Measurements from ENCODE around the gene MDFIC.

MDFIC gene

DNA sequence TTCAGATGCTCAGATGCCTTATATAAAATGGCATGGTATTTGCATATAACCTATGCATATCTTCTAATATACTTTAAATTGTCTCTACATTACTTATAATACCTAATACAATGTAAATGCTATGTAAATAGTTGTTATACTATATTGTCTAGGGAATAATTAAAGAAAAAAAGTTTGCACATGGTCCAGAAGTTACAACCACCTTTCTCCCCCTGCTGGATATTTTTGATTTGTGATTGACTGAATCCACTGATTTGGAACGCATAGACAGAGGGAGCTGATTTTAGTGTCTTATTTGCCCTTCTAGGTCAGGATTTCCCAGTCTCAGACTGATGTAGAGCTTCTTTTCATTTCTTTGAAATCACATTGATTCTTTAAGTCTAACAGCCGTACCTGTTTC lies 31.8 kb downstream of the MDFIC start:
- no peak for DNase-seq (ENCODE audit: low read depth in 2 of 2)

DNA sequence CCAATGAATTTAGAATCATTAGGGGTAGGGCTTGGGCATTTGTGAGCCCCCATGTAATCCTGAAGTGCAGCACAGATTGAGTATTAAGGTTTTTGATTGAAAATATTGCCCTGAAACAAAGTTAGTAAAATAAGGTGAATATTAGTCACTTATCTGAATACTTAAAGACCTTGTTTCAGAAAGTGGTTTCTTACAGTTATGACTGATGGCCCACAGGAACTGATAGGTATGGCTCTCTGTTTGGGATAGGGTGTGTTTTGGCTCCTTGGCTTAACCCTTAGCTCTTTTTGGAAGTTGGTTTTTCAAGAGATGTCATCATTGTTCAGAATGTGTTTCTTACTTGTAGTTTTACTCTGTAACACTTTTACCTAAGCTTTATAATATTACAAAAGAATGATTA lies 34.8 kb downstream of the MDFIC start:
- DNase-seq (ENCODE audit: low read depth in 2 of 2): no peak

DNA sequence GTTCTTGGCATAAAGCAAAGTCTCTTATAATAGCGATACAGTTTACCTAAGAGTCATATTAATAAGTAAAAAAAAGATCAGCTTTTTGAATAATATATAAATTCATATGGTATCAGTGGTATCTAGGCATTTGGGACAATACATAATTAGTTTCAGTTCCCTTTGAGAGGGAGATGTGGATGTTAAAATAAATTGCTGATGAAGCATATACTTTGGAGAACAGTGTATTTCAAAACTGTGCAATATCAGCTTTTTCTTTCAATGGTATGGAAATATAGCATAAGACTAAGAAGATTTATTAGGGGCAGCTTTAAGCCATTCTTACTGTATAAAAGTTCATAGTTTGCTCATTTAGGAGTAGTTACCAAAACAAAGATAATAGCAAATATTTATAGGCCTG lies 35.5 kb downstream of the MDFIC start:
- no peak for DNase-seq (ENCODE audit: low read depth in 2 of 2)

DNA sequence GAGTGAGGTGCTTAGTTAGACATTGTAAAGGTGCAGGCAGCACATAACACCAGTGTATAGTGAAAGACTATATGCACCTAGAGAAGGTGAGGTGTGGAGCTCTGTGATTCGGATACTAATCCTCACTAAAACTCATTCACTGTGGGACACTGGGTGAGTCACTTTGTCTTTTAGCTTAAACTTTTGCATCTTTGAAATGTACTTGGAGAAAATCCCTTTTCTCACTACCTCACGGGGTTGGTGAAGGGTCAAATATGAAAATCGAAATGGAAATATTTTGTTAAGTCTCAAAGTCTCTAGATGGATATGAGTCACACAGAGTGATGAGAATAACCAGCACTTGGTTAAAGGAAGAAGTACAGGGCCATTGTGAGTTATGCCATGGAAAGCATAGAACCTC lies 38.0 kb downstream of the MDFIC start:
- DNase-seq (ENCODE audit: low read depth in 2 of 2): no peak

DNA sequence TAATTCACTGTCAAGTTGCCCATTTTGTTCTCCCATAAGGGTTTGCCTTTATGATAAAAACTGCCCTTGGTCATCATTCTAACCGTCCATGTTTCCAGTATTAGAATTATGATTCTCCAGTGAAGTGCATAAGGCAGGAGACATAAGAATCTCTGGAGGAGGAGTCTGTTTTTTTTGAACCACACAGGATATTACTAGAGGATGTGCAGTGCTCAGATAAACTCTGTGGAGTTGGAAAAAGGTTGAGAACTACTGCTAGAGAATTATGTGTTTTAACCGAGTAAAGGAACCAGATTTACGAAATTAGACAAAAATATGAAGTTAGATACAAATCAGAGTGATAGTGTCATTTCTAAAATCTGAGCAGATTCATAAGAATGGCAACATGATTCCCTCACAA lies 40.5 kb downstream of the MDFIC start:
- no peak for DNase-seq (ENCODE audit: low read depth in 2 of 2)

DNA sequence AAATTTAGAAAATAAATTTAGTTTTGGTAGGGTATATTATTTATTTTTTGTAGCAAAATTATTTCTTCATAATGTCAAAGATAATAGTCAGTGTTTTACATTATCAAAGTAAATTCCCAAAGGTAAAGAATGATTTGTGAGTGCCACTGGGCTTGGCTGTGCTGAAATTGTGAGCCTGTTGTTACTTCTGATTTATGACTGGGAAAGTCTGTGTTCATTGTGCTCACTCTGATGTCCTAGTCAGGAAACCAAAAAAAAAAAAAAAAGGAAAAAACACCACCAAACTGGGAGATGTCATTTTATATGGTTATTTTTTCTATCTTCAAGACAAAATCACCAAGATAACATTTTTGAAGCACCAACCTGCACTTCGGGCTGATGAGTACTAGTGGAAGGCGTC lies 44.3 kb downstream of the MDFIC start:
- no peak for DNase-seq (ENCODE audit: low read depth in 2 of 2)

DNA sequence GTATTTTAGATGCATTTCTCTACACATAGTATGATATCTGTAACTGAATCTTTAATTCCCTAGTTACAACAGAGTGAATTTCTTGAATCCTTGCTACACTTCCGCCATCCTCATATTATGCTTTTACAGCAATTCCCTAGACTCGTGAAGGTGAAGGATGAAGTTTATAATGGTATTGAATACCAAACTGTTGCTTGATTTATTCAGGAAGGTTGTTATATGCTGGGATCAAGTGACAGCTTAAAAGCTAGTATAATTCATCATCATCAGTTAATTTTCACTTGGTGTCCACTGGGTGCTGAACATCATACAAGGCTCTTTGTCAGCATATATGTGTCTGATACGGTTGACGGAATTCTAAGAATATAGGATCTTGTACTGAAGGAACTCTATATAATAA lies 47.2 kb downstream of the MDFIC start:
- no peak for DNase-seq (ENCODE audit: low read depth in 2 of 2)

DNA sequence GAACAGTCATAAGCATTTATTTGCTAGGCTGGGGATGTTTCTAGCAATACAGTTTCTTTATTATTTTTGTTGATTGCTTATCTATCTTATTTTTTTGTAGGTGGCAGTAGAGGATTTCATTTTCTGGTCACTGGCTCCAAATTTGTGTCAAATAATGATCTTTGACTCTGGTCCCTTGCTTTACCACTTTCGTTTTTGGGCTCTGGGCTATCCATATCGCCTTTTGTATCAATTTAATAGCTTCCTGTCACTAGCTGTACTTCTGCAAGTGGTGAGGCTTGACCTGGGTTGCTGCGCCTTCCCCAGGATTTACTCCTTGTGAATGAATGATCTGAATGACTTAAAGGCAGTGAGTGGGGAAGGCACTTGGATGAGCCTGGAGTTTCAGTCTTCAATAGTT lies 48.4 kb downstream of the MDFIC start:
- no peak for DNase-seq (ENCODE audit: low read depth in 2 of 2)

DNA sequence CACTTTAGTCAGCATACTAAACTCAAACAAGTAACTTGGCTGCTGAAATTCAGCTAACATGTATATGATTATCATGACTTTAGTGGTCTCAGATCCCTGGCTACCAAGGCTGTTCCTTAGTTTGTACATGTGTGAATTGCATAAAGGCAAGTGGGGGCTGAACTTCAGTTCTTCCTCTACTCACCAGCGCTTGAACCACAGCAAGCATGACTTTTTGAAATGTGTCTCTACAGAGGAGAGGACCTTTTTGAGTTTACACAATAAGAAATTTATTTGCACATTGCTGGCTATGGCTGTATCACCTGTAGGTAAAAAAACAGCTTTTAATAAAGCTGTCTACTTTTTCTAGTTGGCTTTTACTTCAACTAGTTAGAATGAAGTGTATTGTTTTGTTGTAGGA lies 48.8 kb downstream of the MDFIC start:
- no peak for DNase-seq (ENCODE audit: low read depth in 2 of 2)

DNA sequence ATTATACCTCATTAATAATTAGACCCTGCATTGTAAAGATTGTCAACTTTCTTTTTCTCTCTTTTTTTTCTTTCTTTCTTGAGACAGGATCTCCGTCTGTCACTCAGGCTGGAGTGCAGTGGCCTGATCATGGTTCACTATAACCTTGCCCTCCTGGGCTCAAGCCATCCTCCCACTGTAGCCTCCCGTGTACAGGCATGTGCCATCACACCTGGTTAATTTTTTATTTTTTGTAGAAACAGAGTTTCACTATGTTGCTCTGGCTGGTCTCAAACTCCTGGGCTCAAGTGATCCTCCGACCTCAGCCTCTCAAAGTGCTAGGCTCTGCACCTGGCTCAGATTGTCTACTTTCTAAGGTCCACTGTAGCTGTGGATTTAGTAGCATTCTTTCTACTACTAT lies 50.7 kb downstream of the MDFIC start:
- DNase-seq (ENCODE audit: low read depth in 2 of 2): no peak

DNA sequence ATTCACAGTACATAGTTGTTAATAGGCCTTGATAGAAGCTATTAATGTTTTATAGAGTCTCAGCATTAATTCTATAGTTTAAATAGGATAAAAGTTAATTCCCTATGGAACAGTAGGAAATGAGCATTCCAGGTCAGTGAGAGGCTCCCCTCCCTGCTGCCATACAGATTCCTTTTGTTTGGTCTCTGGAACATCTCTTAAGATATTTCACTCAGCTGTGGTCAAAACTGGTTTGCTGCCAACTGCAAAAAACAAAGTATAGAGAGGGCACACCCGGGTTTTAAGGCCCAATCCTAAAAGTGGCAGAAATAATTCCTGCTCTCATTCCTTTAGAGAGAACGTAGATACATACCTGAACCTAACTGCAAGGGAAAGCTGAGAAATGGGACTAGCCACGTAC lies 51.3 kb downstream of the MDFIC start:
- no peak for DNase-seq (ENCODE audit: low read depth in 2 of 2)

DNA sequence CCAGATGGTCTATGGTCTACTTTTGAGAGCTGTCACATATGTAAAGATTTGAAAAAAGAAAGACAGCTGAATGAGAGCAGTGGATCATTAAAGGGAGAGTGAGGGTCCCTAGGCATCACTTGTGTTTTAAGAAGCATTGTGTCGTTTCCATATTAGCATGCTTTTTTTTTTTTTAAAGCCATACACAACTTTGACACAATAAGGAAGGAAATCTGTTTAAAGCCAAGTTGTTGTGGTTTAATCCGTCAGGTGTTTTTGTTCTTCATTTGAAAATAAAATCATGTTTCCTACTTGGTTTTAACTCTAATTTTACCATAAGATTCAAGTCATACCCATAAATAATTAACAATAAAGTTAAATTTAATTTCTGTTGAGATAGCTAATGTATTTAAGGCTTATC lies 53.5 kb downstream of the MDFIC start:
- no peak for DNase-seq (ENCODE audit: low read depth in 2 of 2)

DNA sequence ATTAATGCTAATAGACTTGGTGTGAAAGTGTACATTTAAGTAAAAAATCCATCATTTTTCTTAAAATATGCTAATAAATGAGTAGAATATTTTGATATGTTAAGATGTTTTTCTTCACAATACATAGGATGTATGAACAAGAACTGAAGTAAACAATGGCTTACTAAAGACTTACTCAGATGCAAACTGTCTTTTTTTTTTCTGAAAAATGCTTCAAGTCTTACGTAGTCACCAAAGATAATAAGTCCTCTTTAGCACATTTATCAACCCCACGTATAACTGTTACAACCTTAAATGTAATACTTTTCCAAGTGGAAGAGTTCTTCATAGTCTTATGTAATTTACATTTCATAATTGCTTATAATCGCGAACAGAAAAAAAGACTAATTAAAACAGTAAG lies 54.8 kb downstream of the MDFIC start:
- no peak for DNase-seq (ENCODE audit: low read depth in 2 of 2)

DNA sequence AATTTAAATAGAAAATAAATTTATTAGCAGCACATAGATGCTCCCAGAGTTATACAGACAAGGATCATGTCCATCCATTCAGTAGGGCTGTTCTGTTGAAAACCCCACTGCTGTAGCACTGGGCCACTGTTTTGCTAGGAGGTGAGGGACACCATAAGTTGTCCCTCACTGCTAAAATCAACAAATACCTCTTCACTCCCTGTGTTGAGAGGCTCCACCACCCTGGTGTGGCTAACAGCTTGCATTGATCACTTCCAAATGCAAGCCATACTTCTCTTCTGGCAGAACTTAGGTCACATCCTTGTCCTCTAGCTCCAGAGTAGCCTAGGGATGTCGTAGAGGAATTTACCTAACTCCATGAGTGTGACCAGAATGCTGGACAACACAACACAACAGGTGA lies 55.4 kb downstream of the MDFIC start:
- DNase-seq (ENCODE audit: low read depth in 2 of 2): no peak

DNA sequence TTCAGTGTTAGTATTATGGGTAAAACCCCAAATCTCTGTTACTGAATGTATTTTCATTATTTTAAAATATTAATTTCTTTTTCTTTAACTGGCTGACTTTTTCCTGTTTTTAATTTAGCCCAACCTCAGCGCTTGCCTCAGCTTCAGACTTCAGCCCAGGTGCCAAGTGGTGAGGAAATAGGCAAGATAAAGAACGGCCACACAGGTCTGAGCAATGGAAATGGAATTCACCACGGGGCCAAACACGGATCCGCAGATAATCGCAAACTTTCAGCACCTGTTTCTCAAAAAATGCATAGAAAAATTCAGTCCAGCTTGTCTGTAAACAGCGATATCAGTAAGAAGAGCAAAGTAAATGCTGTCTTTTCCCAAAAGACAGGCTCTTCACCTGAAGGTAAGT lies 57.5 kb downstream of the MDFIC start:
- no peak for DNase-seq (ENCODE audit: low read depth in 2 of 2)

DNA sequence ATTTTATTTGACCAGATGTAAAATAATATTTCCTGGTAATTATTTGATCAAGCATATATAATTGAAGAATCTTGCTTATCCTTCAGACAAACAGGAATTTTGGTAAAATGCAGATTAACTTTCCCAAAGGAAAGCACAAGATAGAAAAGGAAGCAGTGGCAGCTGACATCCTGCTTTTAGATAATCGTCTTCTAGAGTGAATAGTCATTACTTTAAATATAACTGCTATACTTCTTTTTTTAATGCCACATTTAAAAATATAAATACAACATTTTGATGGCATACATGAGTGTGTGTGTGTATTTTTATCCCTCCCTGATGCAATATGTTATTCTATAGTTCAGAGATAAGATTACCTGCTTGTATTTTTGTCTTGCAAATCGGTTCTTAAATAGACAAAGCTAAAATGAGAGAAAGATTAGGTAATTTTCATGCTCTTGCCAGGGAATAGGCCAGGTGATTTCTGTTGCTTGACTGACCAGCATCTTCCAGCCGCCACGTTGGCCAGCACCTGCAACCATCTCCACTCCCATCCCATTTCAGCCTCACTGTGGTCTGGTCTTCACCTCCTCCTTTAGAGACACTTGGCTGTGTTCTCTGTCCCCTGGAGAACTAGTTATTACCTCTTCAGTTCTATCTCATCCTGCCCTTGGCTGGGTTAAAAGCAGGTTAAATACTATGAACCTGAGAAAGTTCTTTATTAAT lies 58.1 kb downstream of the MDFIC start:
- DNase-seq (ENCODE audit: low read depth in 2 of 2): no peak

DNA sequence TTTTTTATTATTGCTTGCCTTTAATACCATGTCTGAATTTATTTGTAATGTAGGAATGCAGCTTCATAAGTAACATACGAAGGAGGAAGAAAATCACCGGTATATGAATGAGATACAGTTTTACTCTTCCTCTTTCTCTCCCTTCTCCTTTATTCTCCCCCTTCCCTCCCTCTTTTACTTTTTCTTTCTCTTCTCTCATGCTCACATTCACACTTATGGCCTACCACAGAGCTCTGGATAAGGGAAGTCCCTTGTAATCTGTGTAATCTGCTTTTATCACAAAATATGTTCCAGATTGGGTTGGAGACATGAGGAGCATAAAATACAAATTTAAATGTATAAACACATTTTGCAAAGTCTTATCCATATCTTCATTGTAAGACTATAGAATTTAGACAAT lies 59.4 kb downstream of the MDFIC start:
- DNase-seq (ENCODE audit: low read depth in 2 of 2): no peak

DNA sequence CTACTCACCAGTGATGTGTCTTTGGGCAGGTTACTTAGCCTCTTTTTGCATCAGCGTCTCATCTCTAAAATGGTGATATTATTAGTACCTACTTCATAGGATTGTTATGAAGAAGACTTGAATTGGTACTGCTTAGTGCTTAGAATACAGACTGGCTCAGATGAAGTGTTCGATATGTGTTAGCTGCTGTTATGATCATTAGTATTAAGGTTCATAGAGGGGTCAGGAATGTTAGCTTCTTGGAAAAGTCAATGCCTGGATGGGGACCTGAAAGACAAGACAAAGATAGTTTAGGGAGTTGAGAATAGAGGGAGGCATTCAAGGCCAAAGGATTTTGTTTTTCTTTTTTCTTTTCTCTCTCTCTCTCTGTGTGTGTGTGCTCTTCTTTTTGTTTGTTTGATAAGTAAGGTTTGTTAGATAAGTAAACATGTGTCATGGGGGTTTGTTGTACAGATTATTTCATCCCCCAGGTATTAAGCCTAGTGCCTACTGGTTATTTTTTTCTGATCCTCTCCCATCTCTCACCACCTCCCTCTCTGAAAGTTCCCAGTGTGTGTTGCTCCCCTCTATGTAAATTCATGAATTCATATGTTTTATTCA lies 63.3 kb downstream of the MDFIC start:
- no peak for DNase-seq (ENCODE audit: low read depth in 2 of 2)

DNA sequence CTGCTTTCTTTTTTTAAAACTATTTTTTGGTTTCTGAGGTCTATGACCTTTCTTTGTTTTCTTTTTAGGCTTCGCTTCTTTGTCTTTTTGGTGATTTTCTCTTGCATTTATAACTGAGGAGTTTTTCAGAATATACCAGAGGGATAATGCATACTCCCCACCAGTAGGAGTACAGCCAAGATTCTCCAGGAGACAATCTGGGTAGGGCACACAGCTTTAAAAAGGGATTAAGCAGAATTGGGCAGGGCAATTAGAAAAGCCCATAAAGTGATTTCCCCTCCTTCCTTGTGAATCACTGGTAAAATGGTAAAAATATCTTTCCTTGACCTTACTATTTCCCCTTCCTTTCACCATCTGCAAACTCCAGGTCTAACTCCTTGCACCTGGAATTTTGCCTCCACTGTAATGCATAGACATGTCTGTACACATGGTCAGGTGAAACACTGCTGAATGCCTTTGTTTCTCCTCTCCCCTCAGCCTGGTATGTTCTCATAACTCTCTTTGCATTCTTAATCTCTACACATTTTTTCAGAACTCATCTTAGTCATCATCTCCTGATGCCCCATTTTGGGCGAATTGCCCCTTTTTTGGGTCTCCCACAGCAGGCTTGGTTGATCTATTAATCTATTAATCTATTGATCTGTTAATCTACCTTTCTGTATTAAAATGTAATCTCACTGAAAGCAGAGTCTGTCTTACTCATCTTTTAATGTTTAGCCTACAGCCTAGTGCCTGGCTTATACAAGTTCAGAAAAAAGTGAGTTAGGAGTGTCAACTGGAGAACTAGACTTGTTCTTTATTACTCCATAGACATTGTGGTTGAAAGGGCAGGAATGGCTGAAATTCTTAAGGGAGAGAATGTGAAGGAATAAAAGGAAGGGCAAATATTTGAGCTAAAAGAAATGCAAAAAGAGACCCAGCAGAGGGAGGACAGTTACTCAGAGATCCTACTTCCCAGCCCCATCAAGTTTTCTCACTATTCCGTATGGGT lies 64.6 kb downstream of the MDFIC start:
- DNase-seq (ENCODE audit: low read depth in 2 of 2): no peak

DNA sequence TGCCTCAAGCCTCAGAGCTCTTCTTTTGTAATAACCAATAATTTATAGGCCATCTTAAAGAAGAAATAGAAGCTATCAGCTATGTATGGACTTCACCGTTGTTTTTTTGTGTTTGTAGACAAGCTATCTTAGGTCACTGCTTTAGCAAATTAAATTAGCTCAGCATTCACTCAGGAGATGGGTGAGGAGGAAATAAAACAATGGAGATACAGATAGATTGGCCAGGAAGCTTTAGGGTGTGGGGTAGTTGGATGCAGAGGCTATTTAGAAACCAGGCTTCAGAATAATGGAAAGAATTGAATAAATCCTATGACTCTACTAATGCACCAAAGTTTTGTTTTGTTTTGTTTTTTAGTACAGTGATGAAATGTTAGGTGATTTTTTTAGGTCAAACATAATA lies 66.1 kb downstream of the MDFIC start:
- no peak for DNase-seq (ENCODE audit: low read depth in 2 of 2)

DNA sequence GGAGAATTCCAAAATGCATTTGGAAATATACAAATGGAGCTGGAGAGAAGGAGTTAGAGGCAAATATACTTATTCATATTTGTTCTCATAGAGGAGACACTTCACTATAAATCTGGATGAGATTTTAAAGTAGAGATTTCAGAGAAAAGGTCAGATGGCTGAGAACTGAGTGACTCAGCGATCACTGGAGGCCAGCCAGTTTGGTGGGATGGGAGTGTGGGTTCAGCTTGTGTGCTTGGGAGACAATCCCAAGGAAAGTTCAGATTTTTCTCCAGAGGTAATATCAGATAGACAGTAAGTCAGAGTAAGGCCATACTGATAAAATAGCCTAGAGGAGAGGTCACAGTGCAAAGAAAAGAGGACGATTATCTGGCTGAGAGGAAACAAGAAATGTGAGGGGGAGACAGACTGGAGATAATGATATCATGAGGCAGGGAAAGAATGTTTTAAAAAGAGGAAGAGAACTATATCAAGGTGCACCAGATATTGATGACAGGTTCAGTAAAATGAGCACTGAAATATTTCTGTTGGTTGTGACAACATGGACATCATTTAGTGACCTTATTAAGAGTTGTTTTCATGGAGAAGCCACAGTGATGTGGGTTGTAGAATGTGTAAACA lies 67.0 kb downstream of the MDFIC start:
- DNase-seq (ENCODE audit: low read depth in 2 of 2): no peak

DNA sequence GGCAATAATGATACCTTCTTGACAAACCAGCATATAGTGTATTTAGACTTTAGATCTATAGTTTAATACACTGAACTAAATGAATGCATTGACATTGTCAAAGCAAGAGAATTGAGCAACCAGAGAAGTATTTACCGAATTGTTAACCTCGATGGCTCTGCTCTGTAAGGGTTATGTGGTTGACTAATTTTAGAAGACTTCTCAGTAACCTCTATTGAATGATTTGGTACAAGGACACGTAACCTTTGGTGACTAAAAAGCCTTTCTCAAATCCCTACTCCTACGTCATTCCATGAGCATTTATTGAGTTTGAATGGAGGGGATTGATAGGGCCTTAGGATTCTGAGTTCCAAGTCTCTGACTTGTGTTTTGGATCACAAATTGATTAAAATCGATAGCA lies 67.6 kb downstream of the MDFIC start:
- no peak for DNase-seq (ENCODE audit: low read depth in 2 of 2)
